B cell (primary cell): ENCODE data around the gene NHERF2.

Source experiments
- EZH2 ChIP-seq: IDR thresholded peaks from 2 replicates; pipeline ENCODE4 v1.6.1; 2012; ENCODE audit warnings: borderline replicate concordance, low read depth, mild to moderate bottlenecking, moderate library complexity, low read length; ENCODE audit not compliant: insufficient read depth, poor library complexity, severe bottlenecking
- TF ChIP-seq, protein P1 (sequence below): fragments of 200-600 bp; IDR thresholded peaks from one replicate; pipeline ENCODE4 v1.8.0; 2022; ENCODE audit warnings: antibody characterized with exemption, mild to moderate bottlenecking

GRCh38 chr16:2071454-2072202 lies 44.9 kb downstream of the NHERF2 start:
- TF ChIP-seq EZH2, result no peak
- TF ChIP-seq, protein P1, sequence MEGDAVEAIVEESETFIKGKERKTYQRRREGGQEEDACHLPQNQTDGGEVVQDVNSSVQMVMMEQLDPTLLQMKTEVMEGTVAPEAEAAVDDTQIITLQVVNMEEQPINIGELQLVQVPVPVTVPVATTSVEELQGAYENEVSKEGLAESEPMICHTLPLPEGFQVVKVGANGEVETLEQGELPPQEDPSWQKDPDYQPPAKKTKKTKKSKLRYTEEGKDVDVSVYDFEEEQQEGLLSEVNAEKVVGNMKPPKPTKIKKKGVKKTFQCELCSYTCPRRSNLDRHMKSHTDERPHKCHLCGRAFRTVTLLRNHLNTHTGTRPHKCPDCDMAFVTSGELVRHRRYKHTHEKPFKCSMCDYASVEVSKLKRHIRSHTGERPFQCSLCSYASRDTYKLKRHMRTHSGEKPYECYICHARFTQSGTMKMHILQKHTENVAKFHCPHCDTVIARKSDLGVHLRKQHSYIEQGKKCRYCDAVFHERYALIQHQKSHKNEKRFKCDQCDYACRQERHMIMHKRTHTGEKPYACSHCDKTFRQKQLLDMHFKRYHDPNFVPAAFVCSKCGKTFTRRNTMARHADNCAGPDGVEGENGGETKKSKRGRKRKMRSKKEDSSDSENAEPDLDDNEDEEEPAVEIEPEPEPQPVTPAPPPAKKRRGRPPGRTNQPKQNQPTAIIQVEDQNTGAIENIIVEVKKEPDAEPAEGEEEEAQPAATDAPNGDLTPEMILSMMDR, result no peak
